ENCODE data around the gene P2RY4. TPM values are rescaled to one million over a fixed set of nuclear protein-coding genes. Genes with fewer than 3 reads are reported as not detected.

P2RY4 gene
- polyA plus RNA-seq, 3 donors: 0.36 TPM; not detected in 2

DNA sequence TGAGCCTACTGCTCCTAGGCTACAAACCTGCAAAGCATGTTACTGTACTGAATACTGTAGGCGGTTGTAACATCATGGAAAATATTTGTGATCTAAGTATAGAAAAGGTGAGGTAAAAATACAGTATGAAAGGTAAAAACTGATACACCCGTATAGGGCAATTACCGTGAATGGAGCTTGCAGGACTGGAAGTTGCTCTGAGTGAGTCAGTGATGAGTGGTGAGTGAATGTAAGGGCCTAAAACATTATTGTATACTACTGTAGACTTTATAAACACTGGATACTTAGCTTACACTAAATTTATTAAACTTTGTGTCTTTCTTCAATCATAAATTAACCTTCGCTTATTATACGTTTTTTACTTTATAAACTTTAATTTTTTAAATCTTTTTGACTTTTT, 33.6 kb upstream of the P2RY4 start:
- H3K36me3 ChIP-seq (replicated peaks in 1 of 2; ENCODE audit: control insufficient read depth in 1 of 2, insufficient read depth in 2 of 2, low read length in 2 of 2): no peaks in the 10 kb centered on the region
- no peak overlapping the region for H3K27ac ChIP-seq (ENCODE audit: low read depth in 1 of 2, low read length in 2 of 2)
- peaks cover 21% of the 10 kb centered on the region for H3K4me1 Mint-ChIP-seq
- no peak for DNase-seq
- TF ChIP-seq, protein P1, sequence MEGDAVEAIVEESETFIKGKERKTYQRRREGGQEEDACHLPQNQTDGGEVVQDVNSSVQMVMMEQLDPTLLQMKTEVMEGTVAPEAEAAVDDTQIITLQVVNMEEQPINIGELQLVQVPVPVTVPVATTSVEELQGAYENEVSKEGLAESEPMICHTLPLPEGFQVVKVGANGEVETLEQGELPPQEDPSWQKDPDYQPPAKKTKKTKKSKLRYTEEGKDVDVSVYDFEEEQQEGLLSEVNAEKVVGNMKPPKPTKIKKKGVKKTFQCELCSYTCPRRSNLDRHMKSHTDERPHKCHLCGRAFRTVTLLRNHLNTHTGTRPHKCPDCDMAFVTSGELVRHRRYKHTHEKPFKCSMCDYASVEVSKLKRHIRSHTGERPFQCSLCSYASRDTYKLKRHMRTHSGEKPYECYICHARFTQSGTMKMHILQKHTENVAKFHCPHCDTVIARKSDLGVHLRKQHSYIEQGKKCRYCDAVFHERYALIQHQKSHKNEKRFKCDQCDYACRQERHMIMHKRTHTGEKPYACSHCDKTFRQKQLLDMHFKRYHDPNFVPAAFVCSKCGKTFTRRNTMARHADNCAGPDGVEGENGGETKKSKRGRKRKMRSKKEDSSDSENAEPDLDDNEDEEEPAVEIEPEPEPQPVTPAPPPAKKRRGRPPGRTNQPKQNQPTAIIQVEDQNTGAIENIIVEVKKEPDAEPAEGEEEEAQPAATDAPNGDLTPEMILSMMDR (IDR thresholded peaks at IDR 0.05): no peak
- no peaks in the 10 kb centered on the region for H3K9me3 ChIP-seq (replicated peaks in 1 of 2; ENCODE audit: control insufficient read depth in 1 of 2, insufficient read depth in 1 of 2, low read length in 2 of 2)
- no peak overlapping the region for H3K4me3 Mint-ChIP-seq
- no peak overlapping the region for H3K4me2 ChIP-seq (replicated peaks; ENCODE audit: extremely low read depth, low read length, poor library complexity, severe bottlenecking)
- no peak overlapping the region for H3K9ac ChIP-seq (ENCODE audit: insufficient read depth, low read length, poor library complexity, severe bottlenecking)
- peaks cover 40% of the 10 kb centered on the region for H3K79me2 ChIP-seq (ENCODE audit: insufficient read depth, low read length)
- intact Hi-C loops (cut with micrococcal nuclease): no loop called here
- peaks cover 14 to 24% of the 10 kb centered on the region in 2 donors for H3K4me1 ChIP-seq (ENCODE audit: control insufficient read depth in 1 of 2, insufficient read depth in 2 of 2, low read length in 2 of 2)
- no peaks in the 10 kb centered on the region for H4K20me1 ChIP-seq (ENCODE audit: insufficient read depth, low read length)
- H3K27me3 ChIP-seq (ENCODE audit: control insufficient read depth in 2 of 2, insufficient read depth in 2 of 2, low read length in 2 of 2): no peaks in the 10 kb centered on the region
- peaks cover 2 to 13% of the 10 kb centered on the region in 2 donors for H3K36me3 Mint-ChIP-seq
- H3K27ac Mint-ChIP-seq: no peak overlapping the region
- peaks cover 0 to 2% (median 0%) of the 10 kb centered on the region in 7 donors for H3K9me3 Mint-ChIP-seq
- no CpG with 5 or more reads among the region's 5 CpGs for WGBS (ENCODE audit: insufficient coverage)
- no peak overlapping the region for H2AFZ ChIP-seq (ENCODE audit: insufficient read depth, low read depth, low read length, poor library complexity, severe bottlenecking)
- H3K27me3 Mint-ChIP-seq (ENCODE audit: low read depth in 3 of 3): peaks cover 0 to 3% (median 0%) of the 10 kb centered on the region in 3 donors
- H3K4me3 ChIP-seq (replicated peaks in 1 of 3; ENCODE audit: low read depth in 2 of 3, low read length in 3 of 3): no peak overlapping the region

- H3K4me2 ChIP-seq (replicated peaks; ENCODE audit: extremely low read depth, low read length, poor library complexity, severe bottlenecking): no peak overlapping the region
- peaks cover 21% of the 10 kb centered on the region for H3K4me1 Mint-ChIP-seq
- no CpG with 5 or more reads among the region's 1 CpG for WGBS (ENCODE audit: insufficient coverage)
These were observed 32.8 kb upstream of the P2RY4 start for GRCh38 chrX:70292788-70293187.

More at GRCh38 chrX:70292788-70293187, 32.8 kb upstream of the P2RY4 start:
- Histone ChIP-seq H3K4me3 (replicated peaks in 1 of 3; ENCODE audit: low read depth in 2 of 3, low read length in 3 of 3) (no peak overlapping the region), H3K9ac (ENCODE audit: insufficient read depth, low read length, poor library complexity, severe bottlenecking) (no peak overlapping the region), H3K27ac (ENCODE audit: low read depth in 1 of 2, low read length in 2 of 2) (no peak overlapping the region), H3K36me3 (replicated peaks in 1 of 2; ENCODE audit: control insufficient read depth in 1 of 2, insufficient read depth in 2 of 2, low read length in 2 of 2) (peaks cover 3 to 6% of the 10 kb centered on the region in 2 donors), H3K27me3 (ENCODE audit: control insufficient read depth in 2 of 2, insufficient read depth in 2 of 2, low read length in 2 of 2) (no peaks in the 10 kb centered on the region), H3K4me1 (ENCODE audit: control insufficient read depth in 1 of 2, insufficient read depth in 2 of 2, low read length in 2 of 2) (peaks cover 14 to 24% of the 10 kb centered on the region in 2 donors), H4K20me1 (ENCODE audit: insufficient read depth, low read length) (no peaks in the 10 kb centered on the region), H3K9me3 (replicated peaks in 1 of 2; ENCODE audit: control insufficient read depth in 1 of 2, insufficient read depth in 1 of 2, low read length in 2 of 2) (no peaks in the 10 kb centered on the region), H2AFZ (ENCODE audit: insufficient read depth, low read depth, low read length, poor library complexity, severe bottlenecking) (no peak overlapping the region), H3K79me2 (ENCODE audit: insufficient read depth, low read length) (peaks cover 40% of the 10 kb centered on the region)
- intact Hi-C loops (cut with micrococcal nuclease): no loop called here
- H3K27ac Mint-ChIP-seq: no peak overlapping the region
- TF ChIP-seq, protein P1 (IDR thresholded peaks at IDR 0.05): no peak
- peaks cover 0 to 2% (median 0%) of the 10 kb centered on the region in 7 donors for H3K9me3 Mint-ChIP-seq
- DNase-seq: no peak
- peaks cover 0 to 3% (median 0%) of the 10 kb centered on the region in 3 donors for H3K27me3 Mint-ChIP-seq (ENCODE audit: low read depth in 3 of 3)
- no peak overlapping the region for H3K4me3 Mint-ChIP-seq
- H3K36me3 Mint-ChIP-seq: peaks cover 2 to 19% of the 10 kb centered on the region in 2 donors

Data from CD14-positive monocyte (primary cell).